ENCODE measurements around the gene CAMSAP1.
A peak's percentile ranks its signal among the peaks of the same experiment; 100 is the strongest.

Gene CAMSAP1

DNA sequence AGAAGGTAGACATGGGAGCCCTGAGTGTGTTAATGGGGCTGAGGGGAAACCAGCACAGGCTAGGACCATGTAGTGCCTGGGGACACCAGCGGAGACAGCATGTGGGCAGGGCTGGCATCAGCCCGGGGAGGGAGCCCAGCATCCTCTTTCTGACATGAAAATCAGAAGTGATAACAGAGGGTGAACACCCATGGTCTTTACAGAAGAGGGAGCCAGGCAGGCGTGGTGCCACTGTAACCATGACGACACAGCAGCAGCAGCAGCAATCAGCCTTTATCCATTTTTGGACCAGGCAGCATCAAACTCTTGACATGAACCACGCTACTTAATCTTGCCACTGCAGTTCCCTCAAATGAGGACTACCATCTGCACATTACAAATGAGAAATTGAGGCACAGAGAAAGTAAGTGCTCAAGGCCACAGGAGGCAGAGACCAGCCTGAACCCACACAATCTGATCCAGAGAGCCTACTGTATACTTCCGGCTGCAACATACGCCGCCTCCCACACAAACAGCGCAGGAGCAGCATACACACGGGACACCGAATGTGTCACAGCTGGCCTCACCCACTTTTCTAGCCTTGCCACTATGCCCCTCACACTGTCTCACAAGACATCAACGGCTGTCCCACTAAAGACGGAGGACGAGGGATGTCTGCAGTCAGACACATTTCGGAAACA lies 23.8 kb downstream of the CAMSAP1 start:
- DNase-seq (ENCODE audit: low spot score), result no peak

DNA sequence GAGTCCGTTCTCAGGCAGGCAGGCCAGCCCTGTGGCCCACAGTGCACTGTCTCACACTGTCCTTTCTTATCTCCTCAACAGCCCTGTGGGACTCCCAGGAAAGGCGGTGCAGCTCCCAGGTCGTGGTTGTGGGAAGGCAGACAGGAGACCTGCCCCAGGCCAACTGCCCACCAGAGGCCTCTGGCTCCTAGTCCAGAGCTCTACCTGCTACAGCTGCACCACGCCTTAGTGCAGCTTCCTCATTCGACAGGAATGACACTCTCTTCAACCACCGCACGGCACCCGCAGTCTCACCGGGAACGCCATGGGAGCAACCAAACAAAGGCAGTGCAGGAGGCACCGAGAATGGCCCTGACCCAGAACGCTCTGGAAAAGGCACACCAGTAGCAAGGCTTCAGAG lies 25.3 kb downstream of the CAMSAP1 start:
- no peak for DNase-seq (ENCODE audit: low spot score)

DNA sequence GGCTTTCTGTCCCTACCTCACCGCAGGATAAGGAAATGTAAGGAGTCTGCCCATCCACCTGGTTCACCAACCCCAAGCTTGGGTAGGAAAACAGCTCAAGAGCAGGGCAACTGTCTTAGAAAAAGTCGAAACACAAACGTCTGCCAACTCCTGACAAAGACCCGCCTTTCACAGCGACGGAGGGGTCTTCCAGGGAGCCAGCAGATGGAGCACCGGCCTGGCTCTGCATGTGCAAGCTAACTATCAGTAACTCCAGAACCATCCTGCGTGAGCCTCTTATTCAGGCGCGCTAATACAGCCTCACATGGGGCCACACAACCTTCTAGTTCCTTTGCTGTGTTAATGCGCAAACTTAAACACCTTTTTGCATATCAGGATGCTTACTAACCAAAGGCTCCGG lies 26.9 kb downstream of the CAMSAP1 start:
- no peak for DNase-seq (ENCODE audit: low spot score)

DNA sequence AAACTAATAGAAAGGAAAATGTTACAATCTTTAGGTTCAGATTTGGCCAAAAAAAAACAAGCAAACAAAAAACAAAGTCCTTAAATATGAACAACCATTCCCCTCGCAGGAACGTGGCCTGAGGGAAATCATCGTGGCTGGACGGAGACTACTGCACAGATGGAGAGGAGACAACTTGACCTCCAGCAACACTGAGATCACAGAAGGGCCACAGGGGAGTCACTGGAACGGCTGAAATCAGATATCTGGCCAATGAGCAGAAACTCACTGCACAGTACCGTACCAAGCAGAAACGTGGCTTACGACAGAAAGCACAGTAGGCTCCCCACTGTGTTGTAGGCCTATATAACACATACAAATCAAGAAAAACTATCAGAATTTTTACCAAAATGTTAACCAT lies 27.7 kb downstream of the CAMSAP1 start:
- DNase-seq (ENCODE audit: low spot score), result no peak

DNA sequence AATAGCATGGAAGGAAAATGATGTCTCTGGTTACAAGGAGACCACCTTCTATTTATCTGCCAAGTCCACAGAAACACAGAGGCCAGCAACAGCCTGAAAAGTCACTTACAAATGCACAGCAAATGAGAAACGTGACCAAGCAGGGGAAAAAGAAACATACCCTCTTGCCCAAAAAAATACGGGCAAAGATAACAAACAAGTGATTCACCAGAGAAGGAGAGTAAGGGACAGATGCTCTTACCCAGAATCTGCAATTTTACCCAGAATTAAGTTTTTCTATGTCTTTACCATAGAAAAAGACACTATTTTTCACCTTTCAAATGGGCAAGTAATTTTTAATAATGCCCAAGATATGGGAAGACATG lies 28.1 kb downstream of the CAMSAP1 start:
- no peak for DNase-seq (ENCODE audit: low spot score)

DNA sequence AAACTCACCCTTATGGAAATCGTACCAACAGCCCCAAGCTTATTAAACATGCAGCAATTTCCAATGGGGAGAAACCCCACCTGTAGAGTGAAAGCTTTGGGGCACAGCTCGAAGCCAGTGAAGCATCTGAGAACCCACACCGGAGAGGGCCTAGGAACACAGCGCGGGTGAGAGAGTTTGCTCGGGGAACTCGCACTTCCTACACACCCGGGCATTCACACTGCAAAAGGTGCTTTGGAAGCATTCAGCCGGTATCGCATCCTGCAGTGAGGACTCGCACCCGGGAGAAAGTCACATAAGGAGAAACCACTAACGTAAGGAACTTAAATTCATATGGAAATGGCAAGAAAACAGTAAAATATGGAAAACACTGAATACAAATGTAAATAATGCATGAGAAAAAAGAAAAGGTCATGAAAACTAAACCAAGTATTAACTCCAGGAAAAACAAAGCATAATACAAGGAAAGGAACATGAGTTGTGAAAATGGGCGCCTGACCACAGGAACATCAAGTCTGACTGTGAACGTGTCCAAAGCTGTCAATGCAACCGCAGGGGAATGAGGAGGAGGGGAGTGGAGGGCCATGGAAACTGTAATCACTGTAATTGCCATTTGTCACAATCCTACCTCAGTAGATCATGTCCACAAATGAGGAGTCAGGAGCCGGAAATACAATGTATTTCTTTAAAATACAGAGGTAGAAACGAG lies 28.7 kb downstream of the CAMSAP1 start:
- no peak for DNase-seq (ENCODE audit: low spot score)

DNA sequence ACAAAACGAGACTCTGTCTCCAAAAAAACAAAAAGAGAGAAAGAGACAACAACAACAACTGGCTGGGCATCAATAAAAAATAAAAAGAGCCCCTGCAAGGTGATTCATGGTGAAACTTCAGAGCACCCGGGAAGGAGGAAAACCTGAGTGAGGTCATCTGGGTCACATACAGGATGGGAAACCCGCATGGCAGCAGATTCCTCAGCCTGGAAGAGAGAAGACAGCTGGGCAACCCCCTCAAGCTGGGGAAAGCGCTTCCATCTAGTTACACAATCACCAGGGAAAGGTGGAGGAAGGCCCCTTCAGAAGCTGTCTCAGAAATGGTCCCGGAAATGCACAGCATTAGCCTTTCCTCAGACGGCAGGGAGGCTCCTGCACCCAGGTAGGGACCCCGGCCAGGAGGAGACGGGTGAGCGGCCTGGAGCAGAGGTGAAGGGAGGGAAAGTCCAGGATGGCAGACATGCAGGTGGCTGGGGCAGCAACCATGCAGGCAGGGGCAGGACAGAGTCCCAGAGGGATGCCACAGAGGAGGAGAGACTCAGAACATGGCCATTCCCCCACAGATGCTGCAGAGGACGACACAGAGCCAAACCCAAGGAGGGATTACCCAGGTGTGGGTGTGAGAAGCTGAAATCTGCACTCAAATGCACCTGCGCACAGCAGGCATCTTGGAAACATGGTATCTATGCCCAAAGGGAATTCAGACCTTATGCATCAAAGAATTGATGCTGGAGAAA lies 29.4 kb downstream of the CAMSAP1 start:
- DNase-seq (ENCODE audit: low spot score), result no peak

DNA sequence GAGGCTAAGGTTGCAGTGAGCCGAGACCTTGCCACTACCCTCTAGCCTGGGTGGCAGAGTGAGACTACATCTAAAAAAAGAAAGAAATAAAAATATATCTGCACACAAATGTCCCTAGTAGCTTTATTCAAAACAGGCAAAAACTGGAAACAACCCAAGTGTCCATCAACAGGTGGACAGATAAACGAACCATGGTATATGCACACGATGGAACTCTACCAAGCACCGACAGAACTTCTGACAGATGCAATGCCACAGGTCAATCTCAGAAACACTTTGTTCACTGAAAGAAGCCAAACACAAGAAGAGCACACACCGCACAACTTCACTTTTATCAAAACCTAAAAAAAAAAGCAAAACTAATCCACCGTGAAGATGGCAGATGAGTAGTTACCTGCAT lies 30.4 kb downstream of the CAMSAP1 start:
- no peak for DNase-seq (ENCODE audit: low spot score)

DNA sequence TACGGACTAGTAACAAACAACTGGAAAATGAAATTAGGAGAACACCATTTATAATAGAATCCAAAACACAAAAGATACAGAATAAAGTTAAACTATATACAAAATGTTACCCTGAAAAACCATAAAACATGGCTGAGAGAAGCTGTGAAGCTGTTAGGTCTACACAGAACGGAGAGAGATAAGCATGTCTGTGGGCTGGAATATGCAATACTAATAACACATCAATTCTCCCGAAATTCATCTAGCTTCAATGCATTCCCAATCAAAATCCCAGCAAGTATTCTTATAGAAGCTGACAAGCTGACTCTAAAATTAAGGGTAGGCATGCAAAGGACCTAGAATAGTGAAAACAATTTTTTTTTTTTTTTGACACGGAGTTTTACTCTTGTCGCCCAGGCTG lies 32.5 kb downstream of the CAMSAP1 start:
- DNase-seq (ENCODE audit: low spot score), result no peak

DNA sequence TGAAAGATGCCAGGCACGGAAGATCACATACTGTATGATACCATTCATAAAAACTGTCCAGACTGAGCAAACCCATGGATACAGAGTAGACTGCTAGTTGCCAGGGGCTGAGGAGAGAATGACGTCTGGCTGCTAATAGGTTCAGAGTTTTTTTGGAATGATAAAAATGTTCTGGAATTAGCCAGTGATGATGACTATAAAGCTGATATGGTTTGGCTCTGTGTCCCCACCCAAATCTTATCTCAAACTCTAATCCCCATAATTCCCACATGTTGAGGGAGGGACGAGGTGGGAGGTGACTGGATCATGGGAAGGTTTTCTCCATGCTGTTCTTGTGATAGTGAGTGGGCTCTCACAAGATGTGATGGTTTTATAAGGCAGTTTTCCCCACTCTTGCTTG lies 37.4 kb downstream of the CAMSAP1 start:
- no peak for DNase-seq (ENCODE audit: low spot score)

DNA sequence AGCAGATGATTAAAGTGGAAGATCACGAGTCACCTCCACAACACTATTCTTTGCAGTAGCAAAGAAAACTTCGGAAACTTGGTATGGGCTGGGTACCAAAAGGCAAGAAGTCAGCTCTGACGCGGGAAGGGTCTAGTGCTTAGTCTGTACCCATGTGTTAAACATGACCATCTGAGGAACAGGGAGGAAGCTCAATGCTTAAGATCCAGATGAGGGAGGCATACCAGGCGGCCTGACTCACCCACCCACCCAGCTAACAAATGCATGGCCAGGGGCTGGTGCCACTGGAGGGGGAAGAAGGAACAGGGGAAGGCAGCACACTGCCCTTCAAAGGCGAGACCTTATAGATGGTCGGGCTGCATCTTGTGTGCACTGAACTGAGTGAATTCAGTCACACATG lies 41.8 kb downstream of the CAMSAP1 start:
- no peak for DNase-seq (ENCODE audit: low spot score)

DNA sequence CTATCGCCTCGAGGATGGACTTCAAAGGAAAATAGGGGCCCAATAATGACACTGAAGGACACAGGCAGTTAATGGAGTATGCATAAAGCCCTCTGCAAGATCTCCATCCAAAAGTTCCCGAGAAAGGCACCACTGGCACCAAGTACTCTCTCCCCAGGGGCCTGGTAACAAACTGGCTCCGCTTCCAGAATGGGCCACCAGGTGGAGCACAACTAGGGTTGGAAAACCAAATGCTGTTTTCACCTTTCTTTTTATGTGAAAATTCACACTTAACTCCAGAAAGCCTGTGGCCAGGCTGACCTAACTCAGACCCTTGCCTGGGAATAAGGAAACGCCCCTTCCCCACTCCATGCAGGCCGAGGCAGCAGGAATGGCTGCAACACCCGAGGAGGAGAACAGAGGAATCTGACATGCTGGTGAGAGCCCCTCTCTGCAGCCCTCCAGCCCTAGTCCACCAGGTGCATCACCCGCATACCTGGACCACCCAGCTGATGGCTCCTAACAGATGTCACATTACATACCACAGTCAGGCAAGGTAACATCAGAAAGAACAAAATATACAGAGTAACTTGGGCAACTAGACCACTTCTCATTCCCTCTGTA lies 42.8 kb downstream of the CAMSAP1 start:
- DNase-seq (ENCODE audit: low spot score), result peak; percentile 68

DNA sequence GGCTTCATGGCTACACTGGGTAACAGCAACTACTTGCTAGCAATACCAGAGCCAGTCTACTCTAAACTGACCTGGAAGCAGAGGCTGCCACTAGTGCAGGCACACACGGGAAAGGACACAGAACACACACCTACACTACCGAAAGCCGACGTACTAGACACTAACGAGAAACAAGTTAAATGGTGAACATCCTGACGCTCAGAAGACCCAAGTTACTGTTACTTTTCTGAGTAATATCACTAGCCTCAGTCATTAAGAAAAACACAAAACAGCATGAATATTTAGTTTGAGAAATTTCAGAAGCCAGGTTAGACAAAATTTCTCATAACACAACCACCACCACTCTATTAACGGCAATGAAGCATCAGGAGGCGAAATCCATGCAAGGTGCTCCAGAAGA lies 44.5 kb downstream of the CAMSAP1 start:
- no peak for DNase-seq (ENCODE audit: low spot score)

DNA sequence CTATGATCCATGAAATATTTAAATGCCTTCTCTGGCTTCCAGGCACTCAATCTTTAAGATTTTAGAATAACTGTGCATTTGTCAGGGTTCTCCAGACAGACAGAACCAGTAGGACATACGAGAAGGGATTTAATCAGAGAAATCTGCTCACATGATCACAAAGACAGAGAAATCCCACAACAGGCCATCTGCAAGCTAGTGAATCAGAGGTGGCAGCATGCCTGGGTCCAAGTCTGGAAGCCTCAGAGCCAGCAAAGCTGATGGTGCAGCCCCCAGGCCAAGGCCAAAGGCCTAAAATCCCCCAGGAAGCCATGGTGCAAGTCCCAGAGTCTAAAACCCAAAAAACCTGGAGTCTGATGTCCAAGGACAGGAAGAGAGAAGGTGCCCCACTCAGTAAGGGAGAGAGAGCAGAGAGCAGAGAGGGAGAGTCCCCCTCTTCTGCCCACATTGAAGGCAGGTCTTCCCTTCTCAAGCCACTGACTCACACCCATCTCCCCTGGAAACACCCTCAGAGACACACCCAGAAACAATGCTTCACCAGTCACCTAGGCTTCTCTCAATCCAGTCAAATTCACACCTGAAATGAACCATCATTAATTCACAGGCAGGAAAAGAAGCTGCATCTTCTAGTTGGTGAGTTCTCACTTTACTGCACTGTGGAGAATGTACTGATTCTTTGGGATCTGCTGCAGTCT lies 48.7 kb downstream of the CAMSAP1 start:
- no peak for DNase-seq (ENCODE audit: low spot score)

DNA sequence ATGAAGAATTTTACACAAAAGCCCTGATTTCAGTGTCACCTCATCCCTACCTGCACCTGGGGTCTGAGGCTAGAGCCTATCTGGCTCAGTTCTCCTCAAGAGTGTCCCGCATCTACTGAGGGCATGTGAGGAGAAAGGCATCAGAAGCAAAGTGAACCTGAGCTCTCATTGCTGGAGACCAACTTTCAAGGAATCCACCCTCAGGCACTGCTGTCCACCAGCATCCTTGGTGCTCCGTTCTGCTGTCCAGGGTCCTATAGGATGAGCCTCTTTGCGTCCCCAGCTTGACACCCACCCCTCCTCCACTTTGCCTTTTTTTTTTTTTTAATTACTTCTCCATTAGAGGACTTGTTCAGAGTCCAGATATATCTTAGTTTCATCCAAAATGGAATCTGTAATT lies 49.5 kb downstream of the CAMSAP1 start:
- no peak for DNase-seq (ENCODE audit: low spot score)

DNA sequence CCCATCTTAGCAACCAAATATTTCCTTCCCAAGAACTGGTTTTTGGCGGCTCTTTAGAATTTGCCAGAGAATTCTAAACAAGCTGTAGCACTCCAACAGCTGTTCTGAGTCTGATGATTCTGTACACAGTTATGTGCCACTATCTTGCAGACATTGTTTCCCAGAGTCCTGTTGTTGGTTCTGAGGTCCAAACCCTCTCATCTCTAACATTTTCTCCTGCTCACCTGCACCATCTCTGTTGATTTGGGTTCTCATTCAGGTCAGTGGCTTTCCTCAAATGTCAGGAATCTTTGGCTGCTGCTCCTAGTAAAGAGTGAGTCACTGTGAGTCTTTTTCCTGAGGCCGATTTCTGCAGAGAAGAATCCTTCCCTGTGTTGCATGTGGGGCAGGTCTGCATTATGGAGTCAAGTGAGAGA lies 50.0 kb downstream of the CAMSAP1 start:
- no peak for DNase-seq (ENCODE audit: low spot score)

DNA sequence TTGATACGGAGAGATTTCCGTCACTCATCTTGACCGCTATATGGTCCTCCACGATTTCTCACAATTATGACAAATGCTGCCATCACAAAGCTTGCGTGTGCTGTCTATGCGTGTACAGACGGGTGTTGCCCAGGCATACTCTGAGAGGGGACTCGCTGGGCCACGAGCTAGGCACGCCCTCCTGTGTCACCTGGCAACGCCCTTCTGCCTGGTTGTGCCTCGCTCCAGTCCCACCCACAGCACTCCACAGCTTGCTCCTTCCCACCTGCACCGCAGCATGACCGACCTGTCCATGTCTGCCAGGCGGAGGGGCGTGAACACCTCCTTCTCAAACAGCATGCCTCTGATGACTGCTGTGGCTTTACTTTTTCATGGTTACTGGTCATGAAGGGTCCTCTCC lies 55.6 kb downstream of the CAMSAP1 start:
- DNase-seq (ENCODE audit: low spot score), result no peak

DNA sequence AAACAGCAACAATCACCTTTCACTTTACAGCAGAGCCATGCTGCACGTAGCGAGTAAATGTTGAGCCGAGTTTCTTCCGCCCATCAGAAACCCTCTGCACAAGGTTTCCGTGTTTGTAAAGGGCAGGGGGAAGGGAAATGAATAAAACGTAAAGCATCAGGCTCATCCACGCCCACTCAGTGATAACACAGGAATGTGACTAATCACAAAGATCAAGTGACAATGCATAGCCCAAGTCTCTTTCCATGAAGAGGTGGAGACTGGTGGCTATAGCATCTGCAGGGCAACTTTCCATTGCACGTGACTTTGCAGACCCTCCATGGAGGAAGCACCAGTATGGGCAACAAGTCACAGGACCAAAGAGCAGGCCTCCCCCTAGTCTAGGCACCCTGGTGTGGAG lies 56.6 kb downstream of the CAMSAP1 start:
- no peak for DNase-seq (ENCODE audit: low spot score)

DNA sequence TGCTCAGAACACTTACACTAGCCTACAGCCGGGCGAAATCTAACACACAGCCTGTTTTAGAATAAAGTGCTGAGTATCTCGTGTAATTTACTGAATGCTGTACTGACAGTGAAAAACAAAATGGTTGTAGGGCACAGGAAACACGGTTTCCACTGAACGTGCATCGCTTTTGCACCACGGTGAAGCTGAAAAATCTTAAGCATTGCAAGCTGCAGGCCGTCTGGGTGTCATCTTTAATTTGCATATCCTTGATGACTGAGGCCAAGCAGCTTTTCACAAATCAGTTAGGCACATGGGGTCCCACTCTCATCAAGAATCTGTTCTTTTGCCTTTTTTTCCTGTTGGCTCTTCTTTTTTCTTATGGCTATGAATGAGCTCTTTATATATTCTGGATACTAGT lies 58.2 kb downstream of the CAMSAP1 start:
- DNase-seq (ENCODE audit: low spot score), result no peak

DNA sequence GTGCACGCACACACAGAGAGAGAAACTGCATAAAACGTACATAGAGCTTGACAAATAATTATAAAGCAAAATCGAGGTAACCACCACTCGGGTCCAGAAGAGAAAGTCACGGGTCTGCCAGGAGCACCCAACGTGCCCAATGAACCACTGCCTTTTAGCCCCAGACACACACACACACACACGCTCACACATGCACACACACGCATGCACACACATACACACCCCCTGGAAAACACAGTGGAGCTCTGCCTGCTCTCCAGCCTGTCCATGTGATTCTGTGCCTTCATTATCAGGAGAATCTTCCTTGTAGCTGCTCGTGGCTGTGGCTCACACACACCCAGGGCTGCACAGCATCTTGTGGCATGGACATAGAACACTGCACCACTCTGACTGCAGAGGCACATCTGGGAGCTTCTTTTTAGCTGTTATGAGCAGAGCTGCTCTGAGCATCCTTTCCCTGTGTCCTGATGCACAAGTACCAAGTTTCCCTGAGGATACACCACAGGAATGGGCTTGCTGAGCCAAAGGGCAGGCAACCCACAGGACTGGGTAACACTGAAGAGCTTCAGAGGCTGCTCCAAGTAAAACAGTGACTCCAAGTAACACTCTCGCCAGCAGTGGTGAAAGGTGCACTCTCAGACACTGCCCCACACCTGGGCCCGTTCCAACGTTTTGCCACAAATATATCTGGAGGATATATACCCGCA lies 58.9 kb downstream of the CAMSAP1 start:
- no peak for DNase-seq (ENCODE audit: low spot score)

DNA sequence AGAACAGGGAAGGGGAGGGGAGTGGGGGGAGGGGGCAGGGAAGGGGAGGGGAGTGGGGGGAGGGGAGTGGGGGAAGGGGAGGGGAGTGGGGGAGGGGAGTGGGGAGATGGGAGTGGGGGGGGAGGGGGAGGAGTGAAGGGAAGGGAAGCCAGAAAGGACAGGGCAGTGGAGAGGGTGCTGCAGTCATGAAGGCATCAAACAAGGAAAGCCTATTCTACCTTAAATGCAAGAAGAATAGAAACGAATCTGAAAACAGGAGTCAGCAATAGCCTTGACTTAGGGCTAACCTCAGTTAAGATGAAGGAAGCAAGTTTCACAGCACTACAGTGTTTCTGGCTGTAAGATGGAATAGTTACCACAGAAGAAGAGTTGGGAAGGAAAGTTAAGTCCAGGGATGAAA lies 59.5 kb downstream of the CAMSAP1 start:
- no peak for DNase-seq (ENCODE audit: low spot score)

DNA sequence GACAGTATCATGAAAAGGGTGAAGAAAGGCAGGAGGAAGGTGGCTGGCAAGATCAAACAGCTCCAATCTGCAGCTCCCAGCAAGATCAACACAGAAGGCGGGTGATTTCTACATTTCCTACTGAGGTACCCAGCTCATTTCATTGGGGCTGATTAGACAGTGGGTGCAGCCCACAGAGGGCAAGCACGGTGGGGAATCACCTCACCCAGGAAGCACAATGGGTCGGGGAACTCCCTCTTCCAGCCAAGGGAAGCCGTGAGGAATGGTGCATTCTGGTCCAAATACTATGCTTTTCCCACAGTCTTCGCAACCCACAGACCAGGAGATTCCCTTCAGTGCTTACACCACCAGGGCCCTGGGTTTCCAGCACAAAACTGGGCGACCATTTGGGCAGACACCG lies 66.8 kb downstream of the CAMSAP1 start:
- no peak for DNase-seq (ENCODE audit: low spot score)
